GM21390 (cell line): ENCODE data around the gene TRIM28.

Source experiments
- ATAC-seq: cut with Tn5 transposase; IDR thresholded peaks from one replicate; pipeline ENCODE4 v1.9.1; 2021; ENCODE audit not compliant: unreplicated experiment

Gene TRIM28

GRCh38 chr19:58547323-58548312 lies 3.8 kb downstream of the TRIM28 start:
- ATAC-seq: no peak

GRCh38 chr19:58548859-58549663 lies 5.2 kb downstream of the TRIM28 start:
- ATAC-seq: no peak

- no peak for ATAC-seq
Measured at GRCh38 chr19:58549664-58550361, 5.9 kb downstream of the TRIM28 start.

- ATAC-seq: no peak
Measured at GRCh38 chr19:58550362-58551122, 6.7 kb downstream of the TRIM28 start.

- ATAC-seq: no peak
Measured at GRCh38 chr19:58551123-58551497, 7.2 kb downstream of the TRIM28 start.

GRCh38 chr19:58551577-58552471 lies 8.0 kb downstream of the TRIM28 start:
- ATAC-seq: no peak

- no peak for ATAC-seq
Measured at GRCh38 chr19:58552655-58553054, 8.8 kb downstream of the TRIM28 start.

- ATAC-seq: no peak
Measured at GRCh38 chr19:58553799-58554493, 10.1 kb downstream of the TRIM28 start.

GRCh38 chr19:58554494-58555368 lies 10.9 kb downstream of the TRIM28 start, which contains the start of gene CHMP2A:
Gene CHMP2A (minus strand): TSS chr19:58555105. CDS start chr19:58554212, 893 bp downstream.
- ATAC-seq: peak; percentile 27

- no peak for ATAC-seq
Measured at GRCh38 chr19:58555369-58555885, 11.6 kb downstream of the TRIM28 start.

- ATAC-seq: no peak
Measured at GRCh38 chr19:58555920-58556621, 12.2 kb downstream of the TRIM28 start.

GRCh38 chr19:58556622-58557220 lies 12.9 kb downstream of the TRIM28 start:
- no peak for ATAC-seq

GRCh38 chr19:58557221-58558065 lies 13.6 kb downstream of the TRIM28 start:
- ATAC-seq: no peak

- no peak for ATAC-seq
Measured at GRCh38 chr19:58558066-58558622, 14.3 kb downstream of the TRIM28 start, which contains the start of gene UBE2M. Gene UBE2M (minus strand): TSS chr19:58558611. CDS start chr19:58558381, 230 bp downstream.

GRCh38 chr19:58558623-58559274 lies 14.9 kb downstream of the TRIM28 start:
- ATAC-seq: peak; percentile 51
